T-helper 2 cell treated with Interferon-gamma antibody and Interleukin-4, amounts not matched to agents 100 ng/mL and 5 ng/mL, for 36 hours (primary cell): ENCODE results near the gene SLC38A10. TPM values are rescaled to one million over a fixed set of nuclear protein-coding genes. Genes with fewer than 3 reads are reported as not detected.

Experiments
- intact Hi-C: fragments of 100-400 bp; cut with micrococcal nuclease; formaldehyde crosslinking; loops from one replicate; pipeline ENCODE4 v1.15.1; 2023
- total RNA-seq: library from RNA; stranded (reverse); gene quantifications from 2 replicates; pipeline ENCODE4 v1.2.3, GENCODE V29; 2022

The SLC38A10 gene
- total RNA-seq, 1 donor from 2014 or later = 132 TPM

DNA sequence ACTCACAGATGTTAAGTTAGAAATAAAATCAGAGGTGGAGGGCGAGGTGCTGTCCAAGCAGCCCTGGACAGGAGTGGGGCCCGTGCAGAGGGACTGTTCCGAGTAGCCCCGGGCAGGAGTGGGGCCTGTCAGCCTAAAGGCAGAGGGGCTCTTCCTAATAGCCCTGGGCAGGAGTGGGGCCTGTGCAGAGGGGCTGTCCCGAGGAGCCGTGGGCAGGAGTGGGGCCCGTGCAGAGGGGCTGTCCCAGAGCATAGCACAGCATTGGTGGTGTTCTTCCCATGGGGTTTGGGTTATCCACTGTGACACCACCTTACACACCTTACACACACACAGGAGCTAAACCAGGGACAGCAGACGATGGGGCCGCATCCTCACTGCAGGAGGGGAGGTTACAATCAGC, 82.7 kb downstream of the SLC38A10 start:
- intact Hi-C loops = no loop called here

DNA sequence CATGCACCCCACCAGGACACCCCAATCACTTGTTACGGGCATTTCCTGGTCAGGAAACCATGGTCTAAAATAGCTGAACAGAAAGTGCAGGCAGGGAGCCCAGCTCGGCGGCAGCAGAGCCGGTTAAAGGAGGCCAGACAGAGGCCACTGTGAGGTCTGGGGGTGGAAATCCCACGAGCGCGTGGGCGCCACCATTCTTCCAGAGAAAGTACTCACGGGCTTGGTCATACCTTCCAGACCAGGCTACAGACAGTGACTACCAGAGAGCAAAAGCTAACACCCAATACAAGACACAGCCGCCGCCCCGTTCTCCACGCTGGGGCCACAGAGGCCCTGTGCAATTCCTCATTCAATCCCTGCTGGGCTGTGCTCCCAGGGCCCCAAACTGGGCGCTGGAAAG, 84.2 kb downstream of the SLC38A10 start:
- intact Hi-C loops = no loop called here

DNA sequence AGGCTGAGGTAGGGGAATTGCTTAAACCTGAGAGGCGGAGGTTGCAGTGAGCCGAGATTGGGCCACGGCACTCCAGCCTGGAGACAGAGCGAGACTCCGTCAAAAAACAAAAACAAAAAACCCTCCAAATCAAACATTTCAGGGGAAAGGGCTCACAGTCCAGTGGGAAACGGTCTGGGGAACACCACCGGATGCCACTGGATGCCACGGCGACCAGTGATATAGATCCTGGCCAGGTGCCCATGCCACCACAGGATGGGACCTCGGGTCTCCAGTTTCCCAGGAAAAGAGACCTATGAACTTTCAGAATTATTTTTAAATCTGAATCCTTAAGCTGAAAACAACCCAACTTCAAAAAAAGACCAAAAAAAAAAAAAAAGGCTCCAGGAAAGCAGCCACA, 84.6 kb downstream of the SLC38A10 start:
- intact Hi-C loops = no loop called here

DNA sequence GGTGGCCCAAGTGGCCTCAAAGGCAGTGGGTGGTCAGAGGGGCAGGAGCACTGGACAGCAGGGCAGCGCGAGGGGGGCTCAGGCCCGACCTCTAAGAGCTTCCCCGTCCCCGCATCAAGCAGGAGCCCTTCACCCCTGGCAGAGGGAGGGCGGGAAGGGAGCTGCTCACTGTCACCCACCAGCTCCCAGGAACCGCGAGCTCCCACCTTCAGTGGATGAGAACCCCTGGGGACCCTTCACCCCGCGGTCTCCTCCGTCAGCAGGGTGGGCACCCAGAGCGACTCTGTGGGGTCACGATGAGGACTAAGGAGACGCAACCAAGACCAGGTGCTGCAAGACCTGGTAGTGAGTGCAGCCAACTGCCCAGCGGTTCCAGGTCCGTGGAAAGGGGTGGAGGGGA, 86.0 kb downstream of the SLC38A10 start:
- intact Hi-C loops = no loop called here

DNA sequence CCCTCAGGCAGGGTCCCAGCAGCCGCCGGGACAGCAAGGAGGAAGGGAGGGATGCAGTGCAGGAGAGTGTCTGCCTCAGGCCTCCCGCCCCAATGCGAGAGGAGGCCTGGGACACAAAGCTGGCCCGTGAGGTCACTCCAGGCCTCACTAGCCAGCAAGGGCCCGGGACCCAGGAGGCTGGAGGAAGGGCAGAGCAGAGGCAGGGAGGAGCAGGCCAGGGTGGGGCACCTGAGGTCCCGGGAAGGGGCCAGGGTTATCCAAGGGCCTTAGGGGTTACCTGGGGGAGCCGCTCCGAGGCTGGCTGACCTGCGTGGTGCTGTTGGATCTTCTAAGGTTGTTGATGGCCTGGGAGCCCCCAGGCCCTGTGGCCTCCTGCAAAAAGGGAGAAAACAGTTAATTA, 86.5 kb downstream of the SLC38A10 start:
- intact Hi-C loops = no loop called here

DNA sequence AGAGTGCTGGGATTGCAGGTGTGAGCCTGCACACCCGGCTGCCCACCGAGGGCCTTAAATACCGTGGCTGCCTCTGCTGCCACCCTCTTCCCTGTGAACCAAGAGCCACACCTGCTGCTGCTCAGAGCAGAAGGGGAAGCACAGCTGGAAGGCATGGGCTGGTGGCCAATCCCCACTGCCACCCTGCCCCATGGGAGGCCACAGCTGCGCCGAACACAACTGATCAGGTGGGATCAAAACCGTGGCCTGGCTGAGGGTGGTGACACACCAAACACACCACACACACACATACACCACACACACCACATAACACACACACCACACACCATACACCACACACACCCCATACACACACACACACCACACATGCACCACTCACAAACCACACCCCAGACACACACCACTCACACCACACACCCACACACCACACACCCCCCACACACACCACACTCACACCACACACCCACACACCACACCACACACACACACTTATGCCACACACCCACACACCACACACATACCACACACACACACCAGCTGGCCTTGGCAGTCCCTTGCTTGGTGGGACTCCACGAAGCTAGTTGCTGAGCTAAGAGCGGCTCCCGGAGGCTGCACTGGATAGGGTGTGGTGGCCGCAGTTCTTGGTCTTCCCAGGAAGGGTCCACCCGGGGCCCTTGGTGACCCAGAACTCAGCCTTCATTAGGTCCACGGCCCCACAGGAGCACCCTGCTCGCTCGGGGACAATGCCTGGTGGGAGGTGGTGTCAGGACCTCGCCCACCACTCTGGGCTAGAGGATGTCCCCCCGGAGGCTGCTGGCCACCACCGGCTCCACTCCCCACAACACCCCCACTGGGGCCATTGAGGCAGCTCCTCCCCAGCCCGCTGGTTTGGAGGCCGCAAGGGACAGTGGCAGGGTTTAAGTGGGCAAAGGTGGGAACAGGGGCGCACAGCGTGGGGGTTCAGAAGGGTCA, 87.2 kb downstream of the SLC38A10 start:
- intact Hi-C loops = no loop called here

DNA sequence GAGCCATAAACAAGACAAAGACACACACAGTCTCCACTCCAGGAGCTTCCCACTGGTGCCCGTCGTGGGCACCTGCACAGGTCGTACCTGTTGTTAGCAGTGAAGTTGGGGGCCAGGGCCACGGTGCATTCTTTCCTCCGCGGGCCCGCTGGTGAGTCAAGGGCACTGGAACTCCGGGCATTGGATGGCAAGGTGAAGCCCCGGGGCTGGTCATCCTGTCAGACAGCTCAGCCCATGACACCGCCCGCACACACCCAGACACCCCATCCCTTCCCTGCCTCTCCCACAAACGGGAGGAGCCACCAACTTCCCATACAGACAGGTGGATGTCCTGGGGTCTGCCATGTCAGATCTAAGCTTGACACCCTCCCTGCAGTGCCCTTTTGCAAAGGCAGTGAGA, 88.5 kb downstream of the SLC38A10 start:
- intact Hi-C loops = no loop called here

DNA sequence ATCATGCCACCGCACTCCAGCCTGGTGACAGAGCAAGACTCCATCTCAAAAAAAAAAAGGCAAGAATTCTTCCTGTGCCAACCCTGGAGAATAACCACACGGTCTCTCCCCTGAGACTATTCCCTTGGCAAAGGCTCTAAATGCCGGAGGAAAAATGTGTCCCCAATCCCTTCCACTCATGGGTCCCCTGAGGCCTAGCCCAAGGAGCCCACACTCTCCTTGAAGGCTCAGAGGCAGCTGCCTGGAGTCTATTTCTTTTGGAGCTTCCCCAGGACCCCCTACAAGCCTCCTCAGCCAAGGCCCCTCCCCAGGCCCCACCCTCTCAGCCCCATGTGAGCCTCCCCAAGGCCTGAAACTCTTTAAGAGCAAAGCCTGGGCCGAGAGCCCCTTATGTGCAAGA, 88.9 kb downstream of the SLC38A10 start:
- intact Hi-C loops = no loop called here

DNA sequence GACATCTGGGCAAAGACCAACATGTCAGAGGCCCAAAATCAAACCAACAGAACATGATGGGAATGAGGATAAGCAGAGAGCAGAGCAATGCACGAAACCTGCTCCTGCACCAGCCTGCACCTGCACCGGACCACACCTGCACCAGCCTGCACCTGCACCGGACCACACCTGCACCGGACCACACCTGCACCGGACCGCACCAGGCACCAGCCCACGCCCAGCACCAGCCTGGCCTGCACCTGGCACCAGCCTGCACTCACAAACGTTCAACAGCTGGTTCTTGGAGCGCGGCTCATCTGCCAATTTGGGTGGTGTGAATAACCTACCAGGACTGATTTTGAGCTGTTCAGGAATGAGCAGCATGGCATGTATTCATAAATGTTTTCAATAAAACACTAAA, 90.5 kb downstream of the SLC38A10 start:
- intact Hi-C loops = no loop called here

DNA sequence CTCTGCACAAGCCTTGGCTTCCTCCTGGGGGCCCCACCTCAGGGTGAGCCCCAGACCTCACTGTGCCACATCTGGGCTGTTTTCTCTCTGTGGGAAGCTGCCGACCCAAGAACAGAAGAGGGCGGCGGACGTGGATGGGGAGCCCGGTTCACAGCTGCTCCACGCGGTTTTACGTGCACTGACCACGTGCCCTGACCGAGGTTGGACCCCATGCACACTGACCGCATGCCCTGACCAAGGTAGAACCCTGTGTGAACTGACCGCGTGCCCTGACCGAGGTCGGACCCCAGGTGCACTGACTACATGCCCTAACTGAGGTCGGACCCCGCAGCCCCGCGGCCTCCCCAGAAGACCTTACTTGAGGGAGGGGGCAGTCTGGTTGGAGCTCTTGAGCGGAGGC, 92.0 kb downstream of the SLC38A10 start:
- intact Hi-C loops = no loop called here

DNA sequence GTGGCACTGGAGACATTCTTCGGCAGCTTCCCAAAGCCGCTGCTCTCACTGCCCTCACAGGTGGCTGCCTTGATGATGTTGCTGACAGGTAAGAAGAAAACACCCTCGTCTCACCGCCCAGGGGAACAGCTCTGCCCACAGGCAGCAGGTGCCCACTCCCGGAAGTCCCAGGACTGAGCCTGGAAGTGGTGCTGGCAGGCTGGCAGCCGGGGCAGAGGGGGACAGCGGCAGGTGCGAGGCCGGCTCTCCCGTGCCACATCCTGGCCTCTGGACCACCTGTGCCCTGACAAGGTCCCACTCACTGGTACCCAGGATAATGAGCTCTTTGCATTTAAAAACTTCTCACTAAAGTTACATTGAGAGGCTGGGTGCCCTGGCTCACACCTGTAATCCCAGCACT, 92.8 kb downstream of the SLC38A10 start:
- intact Hi-C loops = no loop called here

DNA sequence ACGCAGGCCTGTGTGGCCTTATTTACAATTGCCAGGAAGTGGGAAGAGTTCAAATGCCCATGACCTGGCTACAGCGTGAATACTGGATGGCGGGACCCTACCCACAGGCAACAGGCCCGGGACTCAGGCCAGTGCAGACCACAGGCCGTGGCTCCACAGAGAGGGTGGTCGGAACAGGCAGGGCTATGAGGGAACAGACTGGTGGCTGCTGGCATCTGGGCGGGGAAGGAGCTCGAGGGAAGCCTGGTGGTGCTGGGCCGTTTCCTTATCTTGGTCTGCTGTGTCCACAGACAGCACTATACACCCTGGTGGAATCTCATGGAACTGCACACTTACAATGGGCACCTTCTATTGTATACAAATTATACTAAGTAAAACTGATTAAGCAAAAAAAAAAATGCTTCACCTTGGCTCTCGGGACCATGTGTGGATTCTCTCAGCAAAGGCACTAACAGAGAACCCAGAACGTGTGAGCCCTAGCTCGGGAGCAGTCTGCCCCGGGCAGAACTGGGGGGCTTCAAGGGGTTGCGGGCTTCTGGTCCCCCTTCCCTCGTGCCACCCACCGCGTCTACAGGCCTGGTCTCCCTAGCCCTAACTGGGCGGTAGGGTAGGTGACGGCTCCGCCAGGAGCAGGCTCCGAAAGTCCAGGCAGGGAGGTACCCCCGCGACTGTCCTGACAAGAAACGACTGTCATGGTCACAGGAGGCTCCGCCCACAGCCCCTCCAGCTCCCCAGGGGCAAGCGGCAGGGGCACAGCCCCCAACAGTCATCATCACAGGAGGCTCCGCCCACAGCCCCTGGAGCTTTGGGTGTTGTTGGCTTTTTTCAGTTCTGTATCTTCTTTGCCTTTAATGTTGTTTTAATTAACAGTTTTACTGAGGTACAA, 94.2 kb downstream of the SLC38A10 start:
- intact Hi-C loops = no loop called here

DNA sequence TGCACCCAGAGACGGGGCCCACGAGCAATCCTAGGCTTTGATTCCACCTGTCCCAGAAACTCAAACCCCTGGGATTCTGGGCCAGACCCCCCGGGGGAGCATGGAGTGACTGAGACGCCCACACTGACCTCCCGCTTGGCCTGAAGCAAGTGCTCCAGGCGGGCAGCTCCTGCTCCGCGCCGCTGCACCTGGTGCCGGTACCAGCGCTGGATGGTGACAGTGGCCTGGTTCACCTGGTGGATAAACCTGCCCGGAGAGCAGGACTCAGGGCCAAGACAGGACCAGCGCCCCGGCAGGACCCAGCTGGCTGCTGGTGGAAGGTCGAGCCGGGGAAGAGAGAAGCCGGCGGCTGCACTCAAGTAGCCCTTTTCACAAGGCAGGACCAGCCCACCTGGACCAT, 94.9 kb downstream of the SLC38A10 start:
- intact Hi-C loops = no loop called here

DNA sequence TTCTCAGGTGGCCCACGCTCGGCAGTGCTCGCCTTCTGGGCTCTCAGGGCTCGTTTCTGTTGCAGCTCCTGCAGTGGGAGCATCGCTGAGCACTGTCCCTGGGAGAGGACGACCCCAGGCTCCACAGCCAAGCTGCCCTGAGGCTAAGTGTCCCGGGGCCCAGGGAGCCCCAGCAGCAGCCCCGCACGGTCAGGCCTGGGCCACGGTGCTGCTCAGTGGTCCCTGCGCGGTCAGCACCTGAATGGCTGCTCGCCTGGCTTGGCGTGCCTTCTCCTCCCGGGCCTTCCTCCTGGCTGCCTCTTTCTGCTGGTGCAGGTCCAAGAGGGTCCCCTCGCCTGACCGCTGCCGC, 95.7 kb downstream of the SLC38A10 start:
- intact Hi-C loops = no loop called here

DNA sequence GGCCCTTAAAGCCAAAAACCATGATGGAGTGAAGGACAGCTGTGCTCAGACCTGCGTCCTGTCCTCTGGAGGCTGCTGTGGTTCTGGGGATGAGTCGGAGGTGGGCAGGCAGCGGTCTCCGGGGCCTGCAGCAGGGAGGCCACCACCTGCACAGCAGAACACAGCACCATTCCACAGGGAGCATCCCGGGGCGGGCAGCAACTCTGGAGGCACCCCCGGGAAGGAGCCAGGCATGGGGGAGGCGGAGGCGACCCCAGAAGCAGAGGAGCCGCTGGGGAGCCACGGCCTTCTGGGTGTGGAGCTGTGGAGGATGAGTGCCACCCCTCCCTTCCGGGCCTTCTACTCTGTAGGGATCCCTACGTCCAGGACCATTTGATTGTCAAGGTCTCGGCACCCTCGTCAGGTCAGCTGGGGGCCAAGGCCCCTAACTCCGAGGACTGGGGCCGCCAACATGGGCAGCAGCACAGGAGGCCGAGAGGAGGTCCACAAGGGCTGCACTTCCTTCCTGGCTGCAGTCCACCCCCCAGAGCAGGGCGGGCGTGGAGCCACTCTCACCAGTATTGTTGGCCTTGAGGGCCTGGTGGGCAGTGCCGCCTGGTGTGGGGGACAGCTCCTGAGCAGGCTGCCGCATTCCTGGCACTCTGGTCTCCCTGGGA, 96.2 kb downstream of the SLC38A10 start:
- intact Hi-C loops = no loop called here

DNA sequence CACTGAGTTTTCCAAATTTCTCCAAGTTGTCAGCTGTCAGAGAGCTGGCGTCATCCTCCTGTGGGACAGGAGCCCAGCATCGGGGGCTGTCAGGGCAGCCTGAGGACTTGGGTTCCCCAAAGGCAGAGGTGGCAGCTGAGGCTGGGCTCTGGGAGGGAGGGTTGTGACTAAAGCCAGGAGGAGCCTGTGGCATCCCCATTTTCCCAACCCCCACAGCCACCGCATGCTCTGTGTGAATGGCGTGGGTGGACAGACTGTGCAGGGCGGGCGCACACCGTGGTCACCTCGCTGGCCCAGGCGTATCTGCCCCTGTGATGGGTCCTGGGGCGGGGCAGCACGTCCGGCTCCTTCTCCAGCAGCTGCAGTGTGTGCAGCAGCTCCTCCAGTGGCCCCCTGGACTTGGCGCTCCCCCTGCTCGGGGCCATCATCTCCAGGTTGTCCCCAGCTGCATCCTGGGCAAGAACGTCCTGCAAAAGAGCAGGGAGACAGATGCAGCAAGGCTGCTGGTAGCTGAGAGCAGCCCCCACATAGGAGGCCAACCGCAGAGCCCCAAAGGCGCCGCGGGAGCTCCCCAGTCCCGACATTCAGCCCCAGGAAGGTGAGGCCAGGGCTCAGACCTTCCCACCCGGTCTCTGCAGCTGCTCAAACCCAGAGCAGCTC, 97.1 kb downstream of the SLC38A10 start:
- intact Hi-C loops = no loop called here

DNA sequence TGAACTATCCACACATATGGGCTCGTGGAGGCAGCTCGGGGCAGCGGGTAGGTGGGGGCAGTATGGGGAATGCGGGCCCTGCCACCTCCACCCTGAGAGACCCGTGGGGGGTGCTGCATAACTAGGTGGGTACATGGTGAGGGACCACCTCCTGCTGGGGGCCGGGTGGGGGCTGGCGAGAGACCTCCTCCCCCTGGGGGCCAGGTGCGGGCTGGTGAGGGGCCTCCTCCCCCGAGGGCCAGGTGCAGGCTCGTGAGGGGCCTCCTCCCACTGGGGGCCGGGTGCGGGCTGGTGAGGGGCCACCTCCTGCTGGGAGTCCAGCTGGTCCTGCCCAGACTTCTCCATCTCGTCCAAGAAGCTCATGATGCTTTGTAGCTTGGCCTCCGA, 97.7 kb downstream of the SLC38A10 start:
- intact Hi-C loops = no loop called here

DNA sequence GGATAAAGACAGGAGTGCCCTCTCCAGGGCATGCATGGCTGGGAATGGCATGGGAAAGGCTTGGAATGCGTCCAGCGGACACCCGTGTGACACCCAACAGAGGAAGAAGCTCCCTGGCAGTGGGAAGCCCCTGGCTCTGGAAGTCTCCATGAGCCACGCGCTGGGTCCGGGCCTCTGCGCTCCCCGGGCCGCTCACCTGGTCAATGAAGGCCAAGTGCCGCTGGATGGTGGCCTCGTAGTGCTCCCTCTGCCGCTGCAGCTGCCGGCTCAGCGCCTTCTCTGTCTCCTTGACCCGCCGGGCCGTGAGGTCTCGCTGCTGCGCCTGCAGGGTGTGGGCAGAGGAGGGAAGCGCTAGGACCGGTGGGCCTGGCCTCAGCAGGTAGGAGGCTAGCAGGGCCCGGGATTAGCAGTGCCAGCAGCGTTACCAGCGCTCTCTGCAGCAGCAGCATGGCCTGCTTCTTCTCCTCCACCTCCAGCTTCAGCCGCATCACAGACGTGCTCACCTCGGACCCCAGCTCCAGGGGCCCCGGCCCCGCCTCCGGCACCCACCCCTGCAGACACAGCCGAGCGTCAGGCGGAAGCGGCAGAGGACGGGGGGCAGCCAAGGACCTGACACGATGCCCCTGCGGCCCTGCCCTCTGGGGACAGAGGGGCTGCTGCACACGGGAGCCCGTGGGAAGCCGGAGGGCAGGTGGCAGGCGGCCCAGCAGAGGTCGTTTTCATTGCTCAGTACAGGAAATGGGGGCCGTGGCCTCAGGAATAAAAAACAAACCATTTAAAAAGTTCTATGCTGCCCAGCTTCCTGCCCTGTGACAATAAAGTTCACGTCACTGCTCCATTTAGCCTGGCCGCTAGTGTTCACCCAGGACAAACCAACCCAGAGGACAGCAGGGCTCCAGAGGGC, 98.3 kb downstream of the SLC38A10 start:
- intact Hi-C loops = no loop called here

DNA sequence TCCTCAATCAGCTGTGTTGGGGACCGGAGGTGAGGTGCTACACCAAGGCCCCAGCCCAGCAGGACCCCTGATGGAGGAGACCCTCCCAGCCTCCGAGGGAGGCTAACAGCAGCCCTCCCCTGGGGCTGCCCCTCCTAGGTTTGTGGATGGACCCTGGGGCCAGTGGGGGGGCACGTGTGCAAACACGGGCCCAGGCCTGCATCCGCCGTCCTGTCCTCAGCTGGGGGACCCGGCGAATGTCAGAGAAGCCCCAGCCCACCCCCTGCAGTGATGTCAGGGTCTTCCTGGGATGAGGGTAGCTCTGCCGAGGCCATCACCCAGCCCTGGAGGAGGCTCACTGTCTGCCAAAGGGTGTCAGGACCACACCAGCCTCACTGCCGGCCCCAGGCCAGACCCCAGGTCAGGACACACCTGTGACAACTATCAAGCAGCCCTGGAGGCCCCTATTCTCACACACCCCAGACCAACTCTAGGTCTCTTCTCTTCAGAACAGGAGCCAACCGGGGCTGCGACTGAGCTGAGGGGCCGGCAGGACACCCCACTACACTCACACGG, 99.1 kb downstream of the SLC38A10 start:
- intact Hi-C loops = no loop called here
